ENCODE data around the gene KLHL1.

The KLHL1 gene

DNA sequence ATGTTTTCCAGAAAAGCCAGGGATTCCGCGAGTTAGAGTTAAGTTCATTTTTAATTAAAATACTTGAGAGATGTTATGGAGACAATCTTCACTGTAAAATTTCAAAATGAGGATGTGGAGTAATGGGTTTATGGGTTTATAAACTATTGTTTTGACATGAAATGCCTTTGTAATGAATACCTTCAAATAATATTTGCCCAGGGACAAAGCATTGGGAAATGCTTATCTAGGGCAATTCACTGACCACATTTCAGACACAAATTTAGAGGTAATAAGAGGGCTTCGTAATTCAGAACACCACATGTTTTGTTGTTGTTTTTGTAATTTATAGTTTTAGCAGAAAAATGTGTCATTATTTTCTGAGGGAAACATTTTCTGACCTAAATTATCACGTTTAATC lies 241.7 kb downstream of the KLHL1 start:
- DNase-seq, result no peak

DNA sequence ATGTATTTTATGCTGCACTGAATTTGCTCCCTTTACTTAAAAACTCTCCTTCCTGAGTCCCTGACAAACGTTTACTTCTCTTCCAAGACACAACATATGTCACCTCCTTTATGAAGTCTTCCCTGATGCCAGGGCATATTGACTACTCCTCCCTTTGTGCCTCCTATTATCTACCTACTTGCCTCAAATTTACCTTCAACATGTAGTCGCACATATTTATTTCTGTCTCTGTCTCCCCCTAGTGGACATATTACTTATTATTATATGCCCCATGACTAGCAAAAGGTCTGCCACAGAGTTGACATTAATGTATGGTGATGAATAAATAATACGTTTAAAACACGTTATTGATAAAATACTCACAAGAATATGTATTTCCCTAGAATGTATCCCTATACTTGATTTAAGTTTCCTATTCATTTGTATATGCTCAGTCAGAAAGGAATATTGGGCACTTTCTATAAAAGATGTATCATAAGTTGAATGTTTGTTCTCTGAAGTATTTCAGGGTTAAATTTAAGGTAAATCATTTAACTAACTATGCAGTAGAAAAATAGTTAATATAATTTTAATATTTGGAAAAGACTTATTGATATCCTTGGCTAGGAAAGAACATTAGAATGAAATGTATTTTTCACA lies 250.9 kb downstream of the KLHL1 start:
- peak; percentile 50 for DNase-seq

DNA sequence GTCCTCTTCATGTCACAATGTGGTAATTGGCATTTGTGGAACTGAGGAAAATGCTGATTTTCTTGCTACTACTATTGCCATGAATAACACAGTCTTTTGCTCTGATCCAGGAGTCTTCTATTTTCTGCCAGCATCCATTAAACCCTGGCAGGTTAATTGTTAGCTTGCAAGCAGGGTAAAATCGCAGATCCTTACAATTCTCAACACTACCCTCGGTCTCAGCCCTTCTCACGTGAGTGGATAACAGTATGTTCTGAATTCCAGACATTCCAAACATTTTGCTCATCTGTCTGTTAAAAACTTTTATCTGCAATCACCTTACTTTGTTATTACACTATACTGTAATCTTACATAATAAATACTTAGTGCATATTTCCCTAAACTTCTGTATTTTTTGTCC lies 251.9 kb downstream of the KLHL1 start:
- no peak for DNase-seq

DNA sequence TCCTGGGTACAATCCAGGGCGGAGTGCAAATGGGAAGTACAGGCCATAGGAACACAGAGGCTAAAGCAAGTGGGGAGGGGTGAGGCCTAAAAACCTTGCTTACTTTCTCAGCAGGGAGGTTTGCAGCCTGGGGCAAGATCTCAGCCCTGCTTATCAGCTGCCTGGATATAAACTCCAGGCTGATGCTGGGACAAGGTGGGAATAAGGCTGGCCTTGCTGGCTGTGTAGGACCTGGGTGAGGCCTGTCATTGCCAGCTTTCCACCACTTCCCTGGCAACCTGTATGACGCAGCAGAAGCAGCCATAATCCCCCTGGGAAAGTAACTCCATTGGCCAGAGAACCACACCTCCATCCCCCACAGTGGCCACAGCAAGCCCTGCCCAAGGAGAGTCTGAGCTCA lies 279.7 kb downstream of the KLHL1 start:
- no peak for DNase-seq

DNA sequence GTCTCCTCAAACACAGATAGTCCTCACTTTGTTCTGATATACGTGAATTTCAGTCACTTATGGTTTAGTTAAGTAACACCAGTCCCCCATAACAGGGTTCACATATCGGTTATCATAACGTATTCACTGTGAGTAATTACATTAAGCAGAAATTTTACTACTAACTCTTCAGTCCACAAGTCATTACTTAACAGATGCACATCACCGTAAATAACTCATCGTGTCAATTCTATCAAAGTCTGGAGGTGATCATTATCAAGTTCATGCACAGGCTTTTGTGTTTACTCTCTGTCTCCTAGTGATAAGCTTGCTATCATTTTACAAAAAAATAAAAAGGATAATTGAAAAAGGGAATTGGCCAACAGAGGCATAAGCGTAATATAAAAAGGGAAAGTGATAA lies 288.1 kb downstream of the KLHL1 start:
- no peak for DNase-seq

DNA sequence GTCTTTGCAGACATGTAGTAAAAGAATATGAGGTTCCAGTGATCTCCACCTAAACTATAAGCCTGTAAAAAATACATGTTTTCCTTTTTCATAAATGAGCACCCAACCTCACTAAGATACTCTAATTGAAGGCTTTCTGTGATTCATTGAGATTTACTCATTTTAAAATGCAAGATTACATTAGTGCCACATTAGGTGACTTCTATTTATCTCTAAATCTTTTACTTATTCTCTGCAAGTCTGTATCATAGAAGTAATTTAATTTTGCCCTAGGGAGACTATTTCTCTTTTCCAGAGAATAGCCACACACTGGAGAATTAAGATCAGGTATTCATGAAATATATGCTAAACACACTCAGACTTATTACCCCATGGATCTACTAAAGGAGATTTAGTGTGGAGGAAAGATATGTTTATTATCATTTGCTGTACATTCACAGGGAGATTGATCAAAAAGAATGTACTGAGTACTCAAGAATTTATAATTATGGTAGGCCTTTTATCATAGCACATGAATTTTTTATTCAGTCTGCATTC lies 290.9 kb downstream of the KLHL1 start:
- DNase-seq, result no peak

DNA sequence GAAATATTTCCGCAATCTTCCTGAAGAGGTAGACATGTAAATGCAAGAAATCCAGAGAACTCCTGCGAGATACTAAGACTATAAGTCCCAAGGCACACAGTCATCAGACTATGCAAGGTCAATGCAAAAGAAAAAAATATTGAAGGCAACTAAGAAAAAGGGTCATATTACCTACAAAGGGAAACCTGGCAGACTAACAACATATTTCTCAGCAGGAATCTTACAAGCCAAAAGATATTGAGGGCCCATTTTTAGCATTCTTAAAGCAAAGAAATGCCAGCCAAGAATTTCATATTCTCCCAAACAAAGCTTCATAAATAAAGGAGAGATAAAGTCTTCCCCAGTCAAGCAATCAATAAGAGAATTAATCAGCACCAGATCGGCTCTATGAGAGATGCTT lies 299.1 kb downstream of the KLHL1 start:
- no peak for DNase-seq

DNA sequence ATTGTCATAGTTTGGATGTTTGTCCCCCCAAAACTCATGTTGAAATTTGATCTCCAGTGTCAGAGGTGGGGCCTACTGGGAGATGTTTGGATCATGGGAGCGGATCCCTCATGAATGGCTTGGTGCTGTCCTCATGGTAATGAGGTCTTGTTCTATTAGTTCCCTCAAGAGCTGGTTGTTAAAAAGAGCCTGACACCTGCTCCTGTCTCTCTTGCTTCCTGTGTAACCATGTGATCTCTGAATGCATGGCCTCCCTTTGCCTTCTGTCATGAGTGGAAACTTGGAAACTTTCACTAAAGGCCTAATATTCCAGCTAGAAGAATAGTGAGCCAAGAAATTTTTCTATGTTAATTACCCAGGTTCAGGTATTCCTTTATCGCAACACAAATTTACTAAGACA lies 312.0 kb downstream of the KLHL1 start:
- DNase-seq, result no peak

DNA sequence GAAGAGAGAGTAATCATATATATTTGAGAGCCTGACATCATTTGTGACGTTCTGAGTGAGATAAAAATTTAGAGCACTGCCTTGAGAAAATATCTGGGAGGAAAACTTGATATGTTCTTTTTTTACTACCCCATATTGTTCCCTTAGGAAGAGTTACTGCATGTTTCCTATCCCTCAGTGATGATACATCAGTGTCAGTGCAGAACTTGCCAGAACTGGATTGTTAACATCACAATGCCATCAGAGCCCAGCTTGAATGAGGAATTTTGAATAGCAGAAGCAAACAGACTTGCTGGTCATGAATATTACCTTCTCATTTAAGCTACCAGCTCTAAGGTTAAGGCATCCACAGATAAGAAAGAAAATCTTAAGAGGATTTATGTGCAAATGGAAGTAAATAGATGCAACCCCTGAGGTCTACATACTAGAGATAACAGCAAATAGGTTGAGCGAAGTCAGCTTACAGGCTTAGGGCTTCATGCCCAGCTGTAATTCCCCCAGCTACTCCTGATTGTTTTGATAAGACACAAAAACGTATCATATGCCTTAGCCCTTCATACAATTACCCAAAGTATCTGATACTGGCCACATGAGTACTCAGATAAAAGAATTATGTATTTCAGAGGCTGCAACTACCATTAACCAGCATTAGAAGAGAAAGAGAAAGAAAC lies 314.3 kb downstream of the KLHL1 start:
- no peak for DNase-seq

DNA sequence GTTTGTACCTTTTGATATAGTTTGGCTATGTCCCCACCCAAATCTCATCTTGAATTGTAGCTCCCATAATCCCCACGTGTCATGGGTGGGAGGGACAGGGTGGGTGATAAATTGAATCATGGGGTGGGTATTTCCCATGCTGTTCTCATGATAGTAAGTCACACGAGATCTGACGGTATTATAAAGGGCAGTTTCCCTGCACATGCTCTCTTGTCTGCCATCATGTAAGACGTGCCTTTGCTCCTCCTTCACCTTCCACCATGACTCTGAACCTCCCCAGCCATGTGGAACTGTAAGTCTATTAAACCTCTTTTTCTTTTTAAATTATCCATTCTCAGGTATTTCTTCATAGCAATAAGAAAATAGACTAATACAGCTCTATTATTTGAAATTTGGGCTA lies 331.3 kb downstream of the KLHL1 start:
- no peak for DNase-seq

DNA sequence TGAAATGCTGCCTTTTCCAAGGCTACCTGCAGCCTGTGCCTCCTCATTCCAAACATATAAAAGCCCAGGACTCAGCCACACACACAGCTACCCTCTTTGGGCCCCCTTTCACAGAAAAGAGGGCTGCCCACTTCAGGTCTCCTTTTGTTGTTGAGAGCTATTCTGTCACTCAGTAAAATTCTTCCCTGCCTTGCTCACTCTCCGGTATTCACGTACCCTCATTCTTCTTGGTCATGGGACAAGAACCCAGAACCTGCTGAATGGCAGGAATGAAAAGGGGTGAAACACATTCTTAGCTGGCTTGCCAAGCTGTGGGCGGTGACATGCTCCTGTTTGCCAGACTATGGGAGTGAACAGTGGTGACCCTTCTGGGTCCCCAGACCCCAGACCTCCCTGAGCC lies 338.6 kb downstream of the KLHL1 start:
- DNase-seq, result no peak

DNA sequence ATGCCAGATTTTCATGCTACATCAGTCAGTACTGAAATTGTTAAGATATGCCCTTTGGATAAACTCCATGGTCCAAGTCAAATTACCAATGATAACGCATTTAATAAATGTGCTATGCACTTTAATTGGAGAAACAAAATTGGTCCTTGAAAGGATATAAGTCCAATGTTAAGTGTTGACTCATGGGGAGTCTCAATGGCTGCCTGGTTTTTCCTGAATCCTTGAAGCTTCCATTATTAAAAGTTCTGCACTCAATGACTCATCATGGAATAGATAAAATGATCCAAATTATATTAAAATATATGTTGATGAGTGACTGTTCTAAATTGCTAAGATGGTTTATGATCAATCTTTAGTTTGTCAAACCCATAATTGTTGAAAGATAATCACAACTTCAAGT lies 346.7 kb downstream of the KLHL1 start:
- DNase-seq, result no peak

DNA sequence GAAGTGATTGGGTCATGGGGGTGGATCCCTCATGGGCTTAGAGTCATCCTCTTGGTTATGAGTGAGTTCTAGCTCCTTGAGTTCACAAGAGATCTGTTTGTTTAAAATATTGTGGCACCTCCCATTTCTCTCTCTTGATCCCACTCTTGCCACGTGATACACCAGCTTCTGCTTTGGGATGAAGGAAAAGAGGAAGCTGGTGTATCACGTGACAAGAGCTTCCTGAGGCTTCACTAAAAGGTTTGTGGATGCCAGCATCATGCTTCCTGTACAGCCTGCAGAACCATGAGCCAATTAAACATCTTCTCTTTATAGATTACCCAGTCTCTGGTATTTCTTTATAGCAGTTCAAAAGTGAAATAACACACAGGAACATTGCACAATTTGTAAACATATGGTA lies 353.2 kb downstream of the KLHL1 start:
- no peak for DNase-seq

DNA sequence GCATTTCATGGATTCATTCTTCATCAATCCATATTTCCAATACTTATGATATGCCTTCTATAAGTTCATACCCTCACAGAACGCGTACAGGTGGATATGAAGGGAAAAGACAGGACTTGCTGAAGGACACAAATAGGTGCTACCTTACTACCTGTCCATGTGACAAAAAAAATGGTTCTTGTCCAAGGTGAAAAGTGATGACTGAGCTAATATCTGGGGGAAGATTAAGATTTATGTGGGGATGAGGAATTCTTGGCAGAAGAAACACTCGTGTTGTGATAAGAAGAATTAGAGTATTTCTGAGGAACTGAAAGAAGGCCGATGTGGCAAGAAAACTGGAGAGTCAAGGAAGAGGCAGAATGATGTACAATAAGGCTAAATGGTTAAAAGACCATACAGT lies 357.0 kb downstream of the KLHL1 start:
- DNase-seq, result no peak

DNA sequence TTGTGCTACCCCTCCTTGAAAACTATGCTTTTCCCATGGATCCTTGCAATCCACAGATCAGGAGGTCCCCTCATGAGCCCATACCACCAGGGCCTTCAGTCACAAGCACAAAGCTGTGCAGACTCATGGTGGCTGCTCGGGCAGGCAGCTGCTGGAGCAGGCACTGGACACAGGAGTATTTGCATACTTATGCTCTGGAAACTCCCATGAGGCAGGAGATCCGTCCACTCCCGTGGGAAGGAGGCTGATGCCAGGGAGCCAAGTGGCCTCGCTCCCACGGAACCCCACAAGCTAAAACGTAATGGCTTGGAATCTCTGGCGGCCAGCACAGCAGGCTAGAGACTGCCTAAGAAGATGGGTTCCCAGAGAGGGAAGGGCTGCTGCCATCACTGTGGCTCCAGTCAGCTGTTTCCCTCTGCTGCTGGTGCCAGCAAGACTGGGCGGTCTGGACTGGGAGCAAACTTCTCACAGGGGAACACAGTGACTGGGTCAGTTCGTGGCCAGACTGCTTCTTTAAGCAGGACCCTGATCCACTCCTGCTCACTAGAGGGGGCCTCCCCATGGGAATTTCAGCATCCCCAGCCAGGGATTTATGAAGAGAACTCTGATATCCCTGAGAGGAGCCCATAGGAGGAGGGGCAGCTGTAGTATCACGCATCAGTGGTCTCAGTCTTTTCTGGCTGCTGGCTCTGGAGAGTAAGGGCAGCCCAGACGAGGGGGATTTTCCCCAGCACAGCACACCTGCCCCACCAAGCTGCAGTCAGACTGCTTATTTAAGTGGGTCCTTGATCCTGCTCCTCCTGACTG lies 370.9 kb downstream of the KLHL1 start:
- DNase-seq, result no peak

DNA sequence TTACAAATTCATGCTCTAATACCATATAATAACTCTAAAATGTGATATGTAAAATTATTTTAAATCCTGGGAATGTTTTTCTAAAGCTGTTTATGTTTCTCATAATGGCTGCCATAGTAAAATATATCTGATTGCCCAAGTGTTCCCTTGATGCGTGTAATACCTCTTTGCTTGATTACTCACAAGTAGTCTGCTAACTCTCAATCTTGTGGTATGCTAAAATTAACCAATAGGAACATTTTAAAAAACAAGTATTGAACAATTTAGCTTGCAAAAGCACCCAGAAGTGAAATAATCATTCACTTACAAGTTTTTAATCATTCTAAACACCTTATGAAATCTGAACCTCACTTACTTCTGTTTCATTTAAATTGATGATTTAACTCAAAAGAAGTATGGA lies 386.6 kb downstream of the KLHL1 start:
- no peak for DNase-seq

DNA sequence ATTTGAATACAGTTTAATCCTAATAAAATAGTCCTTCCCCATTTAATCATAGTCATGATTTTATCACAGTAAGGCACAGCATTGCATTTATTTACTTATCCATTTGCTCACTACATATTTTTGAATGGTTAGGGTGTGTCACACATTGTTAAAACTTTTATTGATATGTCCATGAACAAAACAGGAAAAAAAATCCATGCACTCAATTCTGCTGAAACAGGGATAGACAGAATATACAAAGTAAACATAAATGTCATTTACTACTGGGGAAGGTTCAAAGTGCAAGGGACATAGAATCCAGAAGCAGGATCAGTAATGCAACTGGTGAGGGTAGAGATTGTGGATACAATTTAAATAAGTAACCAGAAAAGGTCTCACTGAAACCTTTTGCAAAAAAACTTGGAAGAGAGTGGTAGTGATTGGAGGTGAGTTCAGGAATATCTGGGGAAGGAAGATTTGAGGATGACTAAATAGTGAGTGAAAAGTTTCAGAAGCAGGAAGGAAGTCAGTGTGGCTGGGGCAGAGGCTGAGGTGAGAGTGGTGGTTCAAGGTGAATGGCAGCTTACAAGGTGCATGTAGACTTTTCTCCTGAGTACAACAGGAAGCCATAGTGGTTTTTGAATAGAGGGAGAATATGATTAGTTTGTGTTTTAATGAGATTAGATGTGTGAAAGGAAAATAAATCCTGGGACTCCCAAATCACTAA lies 387.8 kb downstream of the KLHL1 start:
- DNase-seq, result no peak

DNA sequence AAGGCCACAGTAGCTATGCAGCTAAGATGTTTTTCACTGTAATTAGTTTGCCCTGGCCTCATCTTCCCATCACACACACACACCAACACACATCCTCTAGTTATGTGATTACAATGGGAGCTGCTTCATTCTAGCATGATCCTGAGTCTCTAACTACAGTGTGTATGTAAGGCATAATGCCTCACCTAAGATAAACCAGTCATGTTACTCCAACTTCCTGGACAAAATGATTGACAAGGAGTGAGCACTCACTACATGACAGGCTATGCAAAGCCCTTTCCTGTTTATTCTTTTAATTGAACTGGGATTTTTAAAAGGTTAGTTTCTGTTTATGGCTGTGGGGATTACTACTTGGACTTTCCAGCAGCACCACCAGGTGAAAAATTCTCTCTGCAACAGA lies 401.4 kb downstream of the KLHL1 start:
- no peak for DNase-seq

DNA sequence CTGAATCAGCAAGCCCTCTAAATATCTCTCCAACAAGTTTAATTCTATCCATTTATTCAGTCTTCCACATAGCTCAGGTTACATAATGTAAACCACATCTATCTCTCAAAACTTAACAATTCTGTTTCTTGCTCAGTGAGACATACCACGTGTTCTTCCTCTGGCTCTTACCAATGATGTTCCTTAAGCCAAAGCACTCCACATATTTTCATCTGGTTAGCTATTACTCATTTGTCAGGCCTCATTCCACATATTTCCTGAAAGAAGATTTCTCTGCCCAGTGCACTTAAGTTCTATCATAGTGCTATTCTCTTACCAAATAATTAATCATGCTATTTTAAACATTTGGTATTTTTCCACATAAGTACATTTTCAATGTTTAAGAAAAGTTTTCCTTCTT lies 403.9 kb downstream of the KLHL1 start:
- no peak for DNase-seq

DNA sequence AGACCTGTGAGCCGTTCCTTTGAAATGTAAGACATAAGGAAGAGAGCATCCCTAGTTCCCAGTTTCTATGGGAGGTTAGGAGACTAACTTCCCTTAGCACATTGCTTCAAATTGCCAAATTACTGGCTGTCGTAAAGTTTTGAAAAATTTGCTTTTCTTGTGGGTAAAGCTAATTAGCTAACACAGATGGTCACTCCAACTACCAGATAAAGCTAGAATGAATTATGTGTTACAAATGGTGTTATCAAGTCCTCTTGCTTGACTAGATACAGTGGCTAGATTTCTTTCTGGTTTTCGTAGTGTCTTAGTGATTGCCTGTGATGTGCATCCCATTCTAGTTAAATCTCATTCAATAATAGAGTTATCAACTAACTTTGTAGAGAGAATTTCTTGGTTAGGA lies 417.3 kb downstream of the KLHL1 start:
- DNase-seq, result no peak

DNA sequence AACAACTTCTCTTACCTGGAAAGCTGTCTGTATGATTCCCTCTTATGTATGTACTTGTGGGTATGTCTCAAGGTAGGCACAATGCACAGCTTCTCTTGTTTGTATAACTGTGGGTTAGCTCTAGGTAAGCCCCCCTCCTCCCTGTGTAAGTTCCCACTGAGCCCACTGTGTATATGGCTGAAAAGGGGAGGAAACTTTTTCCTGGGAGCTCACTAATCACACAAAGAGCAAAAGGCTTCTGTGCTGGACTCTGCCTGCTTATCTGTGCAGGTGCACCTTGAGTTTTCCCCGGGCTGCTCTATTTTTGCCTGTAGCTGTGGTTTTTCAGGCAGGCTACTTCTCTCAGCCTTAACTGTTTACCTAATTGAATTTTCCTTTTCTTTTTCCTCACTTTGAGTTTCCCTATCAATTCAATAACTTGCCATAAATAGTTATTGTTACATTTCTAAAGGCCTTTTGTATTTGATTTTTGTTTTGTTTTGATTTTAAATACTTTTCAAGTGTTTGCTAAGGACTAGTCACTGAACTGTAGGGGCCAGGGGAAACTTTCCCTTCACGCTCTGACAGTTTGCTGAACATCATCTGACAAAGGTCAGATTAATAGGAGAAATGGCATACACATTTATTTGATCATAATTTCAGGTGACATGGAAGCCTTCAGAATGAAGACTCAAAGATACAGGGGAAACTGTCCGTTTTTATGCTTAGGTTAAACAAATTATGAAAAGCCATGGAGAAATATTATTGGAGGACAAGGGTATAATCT lies 424.1 kb downstream of the KLHL1 start:
- DNase-seq, result no peak

DNA sequence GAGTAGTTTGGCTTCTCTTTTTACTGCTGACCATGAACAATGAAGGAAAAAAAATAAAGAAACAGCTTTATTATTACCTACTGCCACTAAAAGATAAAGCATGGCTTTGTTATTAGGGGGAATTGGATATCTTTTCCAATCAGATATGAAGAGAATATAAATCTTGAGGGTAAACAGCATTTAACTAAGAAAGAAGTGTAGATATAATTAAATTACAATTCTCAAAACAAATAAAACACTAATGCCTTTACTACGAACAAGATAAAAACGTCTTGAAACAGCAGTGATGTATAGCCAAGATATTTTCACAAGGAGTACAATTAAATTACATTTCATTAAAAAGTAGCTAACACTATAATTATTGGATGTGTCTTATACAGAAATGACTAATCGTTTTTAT lies 426.5 kb downstream of the KLHL1 start:
- DNase-seq, result no peak

DNA sequence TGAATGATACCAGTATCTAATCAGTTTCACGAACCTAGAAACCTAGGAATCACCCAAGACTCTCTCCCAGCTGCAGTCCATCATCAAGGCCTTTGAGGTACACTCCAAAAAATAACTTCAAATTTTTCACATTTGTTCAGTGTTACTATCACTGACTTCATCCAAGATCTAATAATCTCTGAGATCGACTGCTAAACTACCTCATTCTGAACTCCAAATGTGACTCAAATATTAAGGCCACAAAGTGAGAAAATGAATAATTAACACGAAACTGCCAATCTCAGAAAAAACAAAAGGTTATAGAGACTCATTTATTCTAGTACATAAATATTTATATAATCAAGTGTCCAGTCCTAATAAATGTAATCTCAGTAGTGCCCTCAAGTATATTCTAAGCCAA lies 430.9 kb downstream of the KLHL1 start:
- DNase-seq, result no peak

Measured in NCI-H2081 treated with DMSO at 0.1 percent for 48 hours (cell line).